WTC11 (cell line): ENCODE results near the gene SLC38A10. TPM values are rescaled to one million over a fixed set of nuclear protein-coding genes. Genes with fewer than 3 reads are reported as not detected.
A peak's percentile ranks its signal among the peaks of the same experiment; 100 is the strongest.

ENCODE experiments used
- ATAC-seq: fragments of 200-7000 bp; cut with Tn5 transposase; 2 replicates; pipeline ENCODE4 v1.10.0; 2021; ENCODE audit warnings: mild to moderate bottlenecking, moderate library complexity
- CTCF ChIA-PET: fragments of 300-600 bp; sonication (Branson Sonifier 250); formaldehyde crosslinking; loops from one replicate; lab custom pipeline; 2021; ENCODE audit warnings: antibody characterized with exemption; lab: Charles Lee
- POLR2A ChIA-PET: fragments of 350-600 bp; sonication (Branson Sonifier 250); formaldehyde crosslinking; loops from one replicate; lab custom pipeline; 2021; ENCODE audit warnings: antibody characterized with exemption; lab: Charles Lee
- DNase-seq: peaks from one replicate; pipeline ENCODE4 v3.0.0; 2021; ENCODE audit warnings: low spot score
- H3K27ac Mint-ChIP-seq: 2 replicates; pipeline ENCODE4 v1.8.0; 2021; ENCODE audit warnings: mixed read lengths
- H3K27me3 Mint-ChIP-seq: 2 replicates; pipeline ENCODE4 v1.8.0; 2021; ENCODE audit warnings: low read depth, mild to moderate bottlenecking, moderate library complexity, mixed read lengths
- H3K36me3 Mint-ChIP-seq: 2 replicates; pipeline ENCODE4 v1.8.0; 2021; ENCODE audit warnings: mixed read lengths
- H3K4me1 Mint-ChIP-seq: 2 replicates; pipeline ENCODE4 v1.8.0; 2022; ENCODE audit warnings: mixed read lengths
- H3K4me3 Mint-ChIP-seq: 2 replicates; pipeline ENCODE4 v1.8.0; 2021; ENCODE audit warnings: mild to moderate bottlenecking, moderate library complexity, mixed read lengths
- H3K9me3 Mint-ChIP-seq: 2 replicates; pipeline ENCODE4 v1.8.0; 2021; ENCODE audit warnings: mixed read lengths
- ATF6 ChIP-seq: sonication (generic); formaldehyde crosslinking; IDR thresholded peaks from 2 replicates; pipeline ENCODE4 v1.8.1; 2023; ENCODE audit warnings: mild to moderate bottlenecking, missing genetic modification reagents
- CBFB ChIP-seq: sonication (generic); formaldehyde crosslinking; IDR thresholded peaks from 2 replicates; pipeline ENCODE4 v1.8.1; 2022; ENCODE audit warnings: mild to moderate bottlenecking, low read depth, missing genetic modification reagents
- CREM ChIP-seq: sonication (generic); formaldehyde crosslinking; IDR thresholded peaks from 2 replicates; pipeline ENCODE4 v1.8.1; 2022; ENCODE audit warnings: mild to moderate bottlenecking, missing genetic modification reagents, moderate library complexity
- CTCF ChIP-seq: fragments of 200-600 bp; IDR thresholded peaks from 2 replicates; pipeline ENCODE4 v1.8.0; 2022; ENCODE audit warnings: antibody characterized with exemption
- ELF4 ChIP-seq: sonication (generic); formaldehyde crosslinking; IDR thresholded peaks from 2 replicates; pipeline ENCODE4 v1.8.1; 2022; ENCODE audit warnings: low read depth, mild to moderate bottlenecking, moderate library complexity, missing genetic modification reagents
- FOXJ3 ChIP-seq: sonication (generic); formaldehyde crosslinking; IDR thresholded peaks from 2 replicates; pipeline ENCODE4 v1.9.0; 2021; ENCODE audit warnings: missing genetic modification reagents, mild to moderate bottlenecking, borderline replicate concordance
- FOXP1 ChIP-seq: sonication (generic); formaldehyde crosslinking; IDR thresholded peaks from 2 replicates; pipeline ENCODE4 v1.8.0; 2022; ENCODE audit warnings: missing genetic modification reagents, mild to moderate bottlenecking, moderate library complexity, borderline replicate concordance
- GTF2I ChIP-seq: fragments of 250-450 bp; sonication (Bioruptor Pico); conservative IDR thresholded peaks from 2 replicates; pipeline ENCODE4 v1.4.0; 2021; ENCODE audit warnings: mild to moderate bottlenecking
- KAT7 ChIP-seq: sonication (generic); formaldehyde crosslinking; IDR thresholded peaks from 2 replicates; pipeline ENCODE4 v1.8.1; 2023; ENCODE audit warnings: missing genetic modification reagents, mild to moderate bottlenecking, borderline replicate concordance
- PREB ChIP-seq: sonication (generic); formaldehyde crosslinking; IDR thresholded peaks from 2 replicates; pipeline ENCODE4 v1.8.1; 2022; ENCODE audit warnings: mild to moderate bottlenecking, missing genetic modification reagents, moderate library complexity, borderline replicate concordance
- SP1 ChIP-seq: sonication (generic); formaldehyde crosslinking; conservative IDR thresholded peaks from 2 replicates; pipeline ENCODE4 v1.8.1; 2022; ENCODE audit warnings: missing genetic modification reagents
- STAT6 ChIP-seq: sonication (generic); formaldehyde crosslinking; conservative IDR thresholded peaks from 2 replicates; pipeline ENCODE4 v1.8.1; 2023; ENCODE audit warnings: mild to moderate bottlenecking, low read depth, missing genetic modification reagents, moderate library complexity
- TEAD1 ChIP-seq: sonication (generic); formaldehyde crosslinking; IDR thresholded peaks from 2 replicates; pipeline ENCODE4 v1.8.0; 2022; ENCODE audit warnings: mild to moderate bottlenecking, missing genetic modification reagents
- USF1 ChIP-seq: sonication (generic); formaldehyde crosslinking; IDR thresholded peaks from 2 replicates; pipeline ENCODE4 v1.8.0; 2022; ENCODE audit warnings: mild to moderate bottlenecking, missing genetic modification reagents
- ZNF121 ChIP-seq: sonication (generic); formaldehyde crosslinking; IDR thresholded peaks from 2 replicates; pipeline ENCODE4 v1.8.0; 2023; ENCODE audit warnings: missing genetic modification reagents
- ZNF317 ChIP-seq: sonication (generic); formaldehyde crosslinking; IDR thresholded peaks from 2 replicates; pipeline ENCODE4 v1.8.1; 2023; ENCODE audit warnings: low read depth, mild to moderate bottlenecking, moderate library complexity, missing genetic modification reagents, borderline replicate concordance
- ZNF396 ChIP-seq: fragments of 250-450 bp; sonication (Bioruptor Pico); IDR thresholded peaks from 2 replicates; pipeline ENCODE4 v1.8.0; 2021; ENCODE audit warnings: mild to moderate bottlenecking, moderate library complexity, borderline replicate concordance
- total RNA-seq: library from RNA; stranded (reverse); gene quantifications from 3 replicates; pipeline ENCODE4 v1.2.3, GENCODE V29; 2021

The SLC38A10 gene
- total RNA-seq, 1 experiment from 2014 or later, result 47.0 TPM

GRCh38 chr17:81295676-81296381 lies 722 bp upstream of the SLC38A10 start:
- no peaks in the 10 kb centered on the region for H3K36me3 Mint-ChIP-seq

GRCh38 chr17:81294512-81295030 lies 536 bp downstream of the SLC38A10 start:
- ATAC-seq (peak; percentile 6; the same call in 1 of the 2 replicates), DNase-seq (no peak)
- Mint-ChIP-seq H3K27me3 (no peaks in the 10 kb centered on the region), H3K4me3 (peak overlapping the region; percentile 88), H3K9me3 (no peaks in the 10 kb centered on the region), H3K36me3 (peaks cover 5% of the 10 kb centered on the region; the same call in 1 of the 2 replicates), H3K4me1 (peaks cover 16% of the 10 kb centered on the region), H3K27ac (peak overlapping the region; percentile 68; the same call in 1 of the 2 replicates)
- ChIA-PET POLR2A (no interaction called here), CTCF (interaction anchor here (1.0 to 2.2 kb wide), 8 partner anchors 8 to 243 kb away, joined by 3 to 8 read pairs (median 4); partner anchors contain the start of gene BAHCC1)
- TF ChIP-seq ZNF396 (CRISPR knock-in tag), result no peak
- no peak for TF ChIP-seq ZNF317 (CRISPR knock-in tag)
- no peak for TF ChIP-seq PREB (CRISPR knock-in tag)
- no peak for TF ChIP-seq STAT6 (CRISPR knock-in tag)
- TF ChIP-seq TEAD1, result no peak
- TF ChIP-seq CREM (CRISPR knock-in tag), result no peak
- no peak for TF ChIP-seq ATF6 (CRISPR knock-in tag)
- no peak for TF ChIP-seq ELF4 (CRISPR knock-in tag)
- TF ChIP-seq SP1 (CRISPR knock-in tag), result no peak

More at GRCh38 chr17:81295676-81296381, 722 bp upstream of the SLC38A10 start:
- ChIA-PET POLR2A (interaction anchor here (1.1 kb wide), 1 partner anchor 99 kb away, joined by 3 read pairs; the partner anchor contains the start of gene BAHCC1), CTCF (interaction anchor here (0.7 to 2.2 kb wide), 12 partner anchors 7 to 242 kb away, joined by 3 to 8 read pairs (median 4); partner anchors contain the start of gene BAHCC1)
- ATAC-seq, result peak; percentile 75
- H3K27me3 Mint-ChIP-seq, result no peaks in the 10 kb centered on the region
- H3K4me3 Mint-ChIP-seq, result peak overlapping the region; percentile 88
- peaks cover 16% of the 10 kb centered on the region for H3K4me1 Mint-ChIP-seq
- TF ChIP-seq ZNF121 (CRISPR knock-in tag) (peak; percentile 98), KAT7 (0 out of 2 replicates have a peak, but pooled peaks have one; percentile 49), USF1 (CRISPR knock-in tag) (no peak), FOXP1 (CRISPR knock-in tag) (no peak), STAT6 (CRISPR knock-in tag) (no peak), CTCF (no peak), FOXJ3 (CRISPR knock-in tag) (no peak), GTF2I (peak; percentile 50), CBFB (CRISPR knock-in tag) (no peak)
- H3K9me3 Mint-ChIP-seq, result no peaks in the 10 kb centered on the region
- H3K27ac Mint-ChIP-seq, result peak overlapping the region; percentile 76
- DNase-seq, result peak; percentile 57
